HUDEP-2 (cell line): ENCODE data around the gene PMEPA1.
"Not testable (repeated sequence)": the region's sequence is repeated elsewhere in the genome, so short reads cannot be mapped to it uniquely, and the experiment has no call there.

Source experiments
- DNase-seq, 76 experiments: peaks; one replicate each; lab custom pipeline; 2025; ENCODE audit not compliant: unreplicated experiment in 76 of 76; lab: John Stamatoyannopoulos, UW

PMEPA1 gene

GRCh38 chr20:57654363-57654997 lies 55.3 kb downstream of the PMEPA1 start:
- peak in 20 of 76 experiments; percentile 1 to 40 (median 13) for DNase-seq

- no peak for DNase-seq
Observed at GRCh38 chr20:57653910-57654309, 55.9 kb downstream of the PMEPA1 start.

GRCh38 chr20:57653546-57653900 lies 56.3 kb downstream of the PMEPA1 start:
- DNase-seq: no peak

- DNase-seq: no peak
Observed at GRCh38 chr20:57652606-57653545, 56.9 kb downstream of the PMEPA1 start.

- no peak for DNase-seq
Observed at GRCh38 chr20:57651881-57652605, 57.8 kb downstream of the PMEPA1 start.

DNA sequence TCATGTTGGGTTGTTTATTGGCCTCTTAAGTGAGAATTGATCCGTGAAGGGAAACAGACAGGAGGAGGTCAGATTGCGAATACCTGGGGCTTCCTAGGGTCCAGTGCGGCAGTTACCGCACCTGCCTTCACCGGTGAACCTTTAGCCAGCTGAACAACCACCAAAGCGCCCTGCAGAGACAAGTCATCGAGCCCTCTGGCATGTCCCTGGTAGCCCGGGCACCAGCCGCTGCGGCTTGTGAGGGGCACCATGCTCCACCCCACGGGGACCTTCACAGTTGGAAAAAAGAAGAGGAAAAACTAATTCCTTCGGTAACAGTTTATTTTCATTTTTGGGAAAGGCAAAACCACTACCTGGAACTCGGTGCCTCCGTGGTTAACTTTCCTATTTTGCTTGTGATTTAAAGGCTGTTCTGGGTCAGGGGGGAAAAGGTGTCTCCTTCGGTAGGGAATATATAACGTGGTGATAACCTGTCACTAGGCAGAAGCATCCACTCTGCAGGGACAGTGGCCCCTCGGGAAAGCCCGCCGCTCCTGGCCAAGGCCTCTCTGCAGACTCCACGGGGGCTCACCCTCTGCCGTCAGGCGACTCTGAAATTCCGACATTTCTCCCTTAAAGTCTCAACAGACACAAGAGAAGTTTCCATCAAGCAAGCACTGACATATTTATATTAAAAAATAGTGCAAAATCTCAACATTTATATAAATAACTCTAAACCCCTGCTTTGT lies 58.9 kb downstream of the PMEPA1 start:
- DNase-seq: no peak

- no peak for DNase-seq
Observed at GRCh38 chr20:57650266-57650665, 59.5 kb downstream of the PMEPA1 start.

- DNase-seq: no peak
Observed at GRCh38 chr20:57649617-57650015, 60.2 kb downstream of the PMEPA1 start.

DNA sequence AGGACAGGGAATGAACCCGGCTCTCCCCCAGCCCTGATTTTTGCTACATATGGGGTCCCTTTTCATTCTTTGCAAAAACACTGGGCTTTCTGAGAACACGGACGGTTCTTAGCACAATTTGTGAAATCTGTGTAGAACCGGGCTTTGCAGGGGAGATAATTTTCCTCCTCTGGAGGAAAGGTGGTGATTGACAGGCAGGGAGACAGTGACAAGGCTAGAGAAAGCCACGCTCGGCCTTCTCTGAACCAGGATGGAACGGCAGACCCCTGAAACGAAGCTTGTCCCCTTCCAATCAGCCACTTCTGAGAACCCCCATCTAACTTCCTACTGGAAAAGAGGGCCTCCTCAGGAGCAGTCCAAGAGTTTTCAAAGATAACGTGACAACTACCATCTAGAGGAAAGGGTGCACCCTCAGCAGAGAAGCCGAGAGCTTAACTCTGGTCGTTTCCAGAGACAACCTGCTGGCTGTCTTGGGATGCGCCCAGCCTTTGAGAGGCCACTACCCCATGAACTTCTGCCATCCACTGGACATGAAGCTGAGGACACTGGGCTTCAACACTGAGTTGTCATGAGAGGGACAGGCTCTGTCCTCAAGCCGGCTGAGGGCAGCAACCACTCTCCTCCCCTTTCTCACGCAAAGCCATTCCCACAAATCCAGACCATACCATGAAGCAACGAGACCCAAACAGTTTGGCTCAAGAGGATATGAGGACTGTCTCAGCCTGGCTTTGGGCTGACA lies 60.8 kb downstream of the PMEPA1 start:
- DNase-seq: no peak

- no peak for DNase-seq
Observed at GRCh38 chr20:57647933-57648785, 61.7 kb downstream of the PMEPA1 start.

DNA sequence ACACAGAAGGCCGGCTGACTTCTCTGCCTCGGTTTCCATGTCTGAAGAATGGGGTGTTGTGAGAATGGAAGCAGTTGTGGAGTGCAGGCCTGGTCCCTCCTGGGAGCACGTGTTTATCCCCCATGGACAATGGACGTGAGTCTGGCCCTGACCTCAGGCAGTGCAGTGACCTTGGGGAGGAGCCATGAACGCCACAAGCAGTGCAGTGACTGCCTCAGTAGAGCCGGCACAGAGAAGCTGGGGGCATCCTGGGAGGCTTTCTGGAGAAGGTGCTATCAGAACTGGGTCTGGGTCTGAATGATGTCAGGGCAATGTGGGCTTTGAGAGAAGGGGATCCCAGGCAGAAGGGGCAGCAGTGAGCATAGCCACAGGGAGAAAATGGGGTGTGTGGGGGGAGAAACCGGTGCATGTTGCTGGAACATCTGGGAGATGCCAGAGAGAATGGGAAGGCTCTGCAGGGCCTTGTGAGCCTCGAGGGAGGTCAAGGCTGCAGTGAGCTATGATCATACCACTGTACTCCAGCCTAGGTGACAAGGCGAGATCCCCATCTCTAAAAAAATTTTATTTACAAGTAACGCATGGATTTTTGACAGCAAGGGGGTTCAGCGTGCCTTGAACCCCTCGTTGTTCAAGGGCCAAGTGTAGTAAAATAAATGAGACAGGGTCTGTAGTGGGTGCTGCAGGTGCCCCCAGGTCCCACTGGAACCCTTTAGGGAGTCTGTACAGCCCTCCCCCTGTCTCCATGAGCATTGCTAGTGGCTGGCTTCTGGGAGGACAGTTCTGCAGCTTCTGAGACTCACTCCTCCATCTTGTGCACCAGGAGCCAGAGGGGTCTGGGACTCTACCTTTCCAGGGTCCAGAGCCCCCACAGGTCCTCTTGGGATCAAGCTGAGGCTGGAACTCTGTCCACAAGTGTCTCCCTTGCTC lies 62.5 kb downstream of the PMEPA1 start:
- no peak for DNase-seq

GRCh38 chr20:57638895-57639236 lies 70.9 kb downstream of the PMEPA1 start:
- DNase-seq: no peak

- no peak for DNase-seq
Observed at GRCh38 chr20:57638173-57638894, 71.5 kb downstream of the PMEPA1 start.

DNA sequence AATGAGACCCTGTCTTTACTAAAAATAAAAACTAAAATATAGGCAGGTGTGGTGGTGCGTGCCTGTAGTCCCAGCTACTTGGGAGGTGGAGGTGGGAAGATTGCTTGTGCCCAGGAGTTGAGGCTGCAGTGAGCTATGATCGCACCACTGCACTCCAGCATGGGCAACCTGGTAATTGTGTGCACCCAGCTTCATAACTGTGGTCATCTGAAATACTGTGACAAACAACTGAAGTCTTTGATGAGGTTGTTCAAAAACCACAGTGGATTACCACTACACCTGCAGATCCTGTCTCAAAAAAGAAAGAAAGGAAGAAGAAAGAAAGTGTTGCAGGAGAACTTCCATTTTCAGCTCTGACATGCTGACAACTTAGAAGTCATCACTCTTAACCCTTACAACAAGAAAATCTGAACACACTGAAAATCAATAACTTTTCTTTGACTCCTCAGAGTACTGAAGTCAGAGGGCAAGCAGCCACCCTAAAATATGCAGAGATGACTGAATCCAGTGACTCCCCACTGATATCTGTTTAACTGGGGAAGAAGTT lies 75.8 kb downstream of the PMEPA1 start:
- DNase-seq: no peak

GRCh38 chr20:57632286-57632685 lies 77.5 kb downstream of the PMEPA1 start:
- DNase-seq: no peak

DNA sequence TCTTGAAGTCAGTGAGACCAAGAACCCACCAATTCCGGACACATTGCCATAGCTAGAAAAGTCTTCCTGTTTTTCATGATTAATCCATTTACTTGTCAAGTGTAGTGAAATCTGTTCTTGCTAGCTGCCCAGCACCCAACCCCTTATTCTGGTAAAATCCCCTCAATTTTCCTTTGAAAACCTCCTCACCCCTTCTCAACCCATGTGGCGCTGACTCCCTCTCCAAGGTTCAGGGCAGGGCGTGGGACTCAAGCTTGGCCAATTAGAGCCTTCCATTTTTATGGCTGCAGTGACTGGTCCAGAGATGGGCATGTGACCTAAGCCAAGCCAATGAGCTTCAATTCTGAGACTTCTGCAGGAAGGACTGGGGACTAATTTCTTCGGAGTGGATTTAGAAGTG lies 79.8 kb downstream of the PMEPA1 start:
- no peak for DNase-seq

- not testable (repeated sequence) for DNase-seq
Observed at GRCh38 chr20:57629491-57629901, 80.3 kb downstream of the PMEPA1 start.
